HepG2 (cell line): ENCODE measurements around the gene SLCO2B1. TPM values are rescaled to one million over a fixed set of nuclear protein-coding genes. Genes with fewer than 3 reads are reported as not detected.
A peak's percentile ranks its signal among the peaks of the same experiment; 100 is the strongest.

ENCODE experiments used
- ARID3A ChIP-seq: IDR thresholded peaks from 2 replicates; pipeline ENCODE4 v1.6.1; 2012; ENCODE audit warnings: low read depth, low read length, improper control_type of control experiment
- CEBPG ChIP-seq: IDR thresholded peaks from 2 replicates; pipeline ENCODE4 v1.6.1; 2016
- CENPX ChIP-seq: sonication (generic); formaldehyde crosslinking; IDR thresholded peaks from 2 replicates; pipeline ENCODE4 v1.9.0; 2021; ENCODE audit warnings: mild to moderate bottlenecking, missing genetic modification reagents, moderate library complexity
- FOXP4 ChIP-seq: sonication (generic); formaldehyde crosslinking; IDR thresholded peaks from 2 replicates; pipeline ENCODE4 v1.4.0; 2020; ENCODE audit warnings: missing genetic modification reagents
- GPN1 ChIP-seq: sonication (generic); formaldehyde crosslinking; IDR thresholded peaks from 2 replicates; pipeline ENCODE4 v1.5.1; 2020; ENCODE audit warnings: missing genetic modification reagents, borderline replicate concordance
- MEF2D ChIP-seq: sonication (generic); formaldehyde crosslinking; IDR thresholded peaks from 2 replicates; pipeline ENCODE4 v1.5.1; 2020; ENCODE audit warnings: mild to moderate bottlenecking, missing genetic modification reagents
- NFE2L2 ChIP-seq: fragments of 150-350 bp; IDR thresholded peaks from 2 replicates; pipeline ENCODE4 v1.6.1; 2014; ENCODE audit warnings: low read length
- NFRKB ChIP-seq: fragments of 450-650 bp; IDR thresholded peaks from 2 replicates; pipeline ENCODE4 v1.6.1; 2017
- PRDM4 ChIP-seq: sonication (generic); formaldehyde crosslinking; IDR thresholded peaks from 2 replicates; pipeline ENCODE4 v1.9.0; 2021; ENCODE audit warnings: missing genetic modification reagents, borderline replicate concordance
- SKI ChIP-seq: fragments of 450-650 bp; IDR thresholded peaks from one replicate; pipeline ENCODE4 v1.6.1; 2018; ENCODE audit warnings: mild to moderate bottlenecking; ENCODE audit not compliant: partially characterized antibody
- SRY ChIP-seq: sonication (generic); formaldehyde crosslinking; IDR thresholded peaks from 2 replicates; pipeline ENCODE4 v1.8.0; 2022; ENCODE audit warnings: mild to moderate bottlenecking, missing genetic modification reagents
- TRAFD1 ChIP-seq: sonication (generic); formaldehyde crosslinking; IDR thresholded peaks from 2 replicates; pipeline ENCODE4 v1.5.1; 2020; ENCODE audit warnings: missing genetic modification reagents, mild to moderate bottlenecking, borderline replicate concordance
- TRIM22 ChIP-seq: fragments of 450-650 bp; IDR thresholded peaks from 2 replicates; pipeline ENCODE4 v1.6.1; 2017
- TSC22D2 ChIP-seq: sonication (generic); formaldehyde crosslinking; IDR thresholded peaks from 2 replicates; pipeline ENCODE4 v1.5.1; 2020; ENCODE audit warnings: missing genetic modification reagents, mild to moderate bottlenecking, borderline replicate concordance
- ZFP62 ChIP-seq: sonication (generic); formaldehyde crosslinking; IDR thresholded peaks from 2 replicates; pipeline ENCODE4 v1.4.0; 2020; ENCODE audit warnings: missing genetic modification reagents
- ZNF143 ChIP-seq: sonication (generic); formaldehyde crosslinking; IDR thresholded peaks from 2 replicates; pipeline ENCODE4 v1.4.0; 2020; ENCODE audit warnings: missing genetic modification reagents
- ZNF576 ChIP-seq: sonication (generic); formaldehyde crosslinking; IDR thresholded peaks from 2 replicates; pipeline ENCODE4 v1.4.0; 2020; ENCODE audit warnings: mild to moderate bottlenecking, missing genetic modification reagents
- ZNF672 ChIP-seq: sonication (generic); formaldehyde crosslinking; IDR thresholded peaks from 2 replicates; pipeline ENCODE4 v1.8.1; 2022; ENCODE audit warnings: missing genetic modification reagents
- ZNF768 ChIP-seq: sonication (generic); formaldehyde crosslinking; IDR thresholded peaks from 2 replicates; pipeline ENCODE4 v1.4.0; 2020; ENCODE audit warnings: missing genetic modification reagents
- ZSCAN20 ChIP-seq: sonication (generic); formaldehyde crosslinking; IDR thresholded peaks from 2 replicates; pipeline ENCODE4 v1.4.0; 2020; ENCODE audit warnings: missing genetic modification reagents, mild to moderate bottlenecking, borderline replicate concordance
- polyA plus RNA-seq, 8 experiments: library from polyadenylated mRNA; depleted of rRNA in 3 of 8; stranded (reverse) in 7 of 8; unstranded in 1 of 8; fragments of >200 nt; fragmentation: Illumina TruSeq in 4 of 8; extraction: Trizol in 4 of 8; gene quantifications; 2 replicates each; pipeline versions ENCODE4 v1.2.1 to v1.2.3, GENCODE V29; 2011 to 2016; ENCODE audit warnings: low read depth in 4 of 8, missing spikeins in 1 of 8, mixed read lengths in 1 of 8; ENCODE audit not compliant: insufficient read depth in 1 of 8
- total RNA-seq, 5 experiments: library from RNA; depleted of rRNA; stranded (reverse); fragments of >200 nt; fragmentation: Illumina TruSeq; extraction: Trizol; gene quantifications; 2 replicates each; pipeline ENCODE4 v1.2.3, GENCODE V29; 2016; ENCODE audit warnings: low read depth in 1 of 5

The SLCO2B1 gene
- total and polyA plus RNA-seq, 2 of the 13 experiments (the other 11 are each of a cell fraction or from before 2014, with no cell fraction given): 15.3 to 19.8 TPM

GRCh38 chr11:75159151-75159953 lies 8.4 kb downstream of the SLCO2B1 start (continued):
- TF ChIP-seq TRAFD1 (CRISPR knock-in tag): 0 out of 2 replicates have a peak, but pooled peaks have one; percentile 61
- no peak for TF ChIP-seq ZNF143 (CRISPR knock-in tag)
- no peak for TF ChIP-seq NFRKB
- TF ChIP-seq PRDM4: no peak
- no peak for TF ChIP-seq SKI
- TF ChIP-seq ZFP62: no peak
- no peak for TF ChIP-seq ZNF576 (CRISPR knock-in tag)
- no peak for TF ChIP-seq CEBPG (CRISPR knock-in tag)
- no peak for TF ChIP-seq GPN1 (CRISPR knock-in tag)
- TF ChIP-seq ARID3A: no peak
- peak; percentile 38; the same call in 1 of the 2 replicates for TF ChIP-seq ZNF768 (CRISPR knock-in tag)
- no peak for TF ChIP-seq ZSCAN20 (CRISPR knock-in tag)
- 0 out of 2 replicates have a peak, but pooled peaks have one; percentile 22 for TF ChIP-seq TSC22D2 (CRISPR knock-in tag)
- TF ChIP-seq MEF2D: peak; percentile 85
- no peak for TF ChIP-seq NFE2L2
- 0 out of 2 replicates have a peak, but pooled peaks have one; percentile 57 for TF ChIP-seq ZNF672 (CRISPR knock-in tag)
- TF ChIP-seq FOXP4 (CRISPR knock-in tag): peak; percentile 54
- no peak for TF ChIP-seq CENPX (CRISPR knock-in tag)
- no peak for TF ChIP-seq TRIM22
- no peak for TF ChIP-seq SRY (CRISPR knock-in tag)
